ENCODE measurements around the gene KIF1C.

- TF ChIP-seq, protein P1, sequence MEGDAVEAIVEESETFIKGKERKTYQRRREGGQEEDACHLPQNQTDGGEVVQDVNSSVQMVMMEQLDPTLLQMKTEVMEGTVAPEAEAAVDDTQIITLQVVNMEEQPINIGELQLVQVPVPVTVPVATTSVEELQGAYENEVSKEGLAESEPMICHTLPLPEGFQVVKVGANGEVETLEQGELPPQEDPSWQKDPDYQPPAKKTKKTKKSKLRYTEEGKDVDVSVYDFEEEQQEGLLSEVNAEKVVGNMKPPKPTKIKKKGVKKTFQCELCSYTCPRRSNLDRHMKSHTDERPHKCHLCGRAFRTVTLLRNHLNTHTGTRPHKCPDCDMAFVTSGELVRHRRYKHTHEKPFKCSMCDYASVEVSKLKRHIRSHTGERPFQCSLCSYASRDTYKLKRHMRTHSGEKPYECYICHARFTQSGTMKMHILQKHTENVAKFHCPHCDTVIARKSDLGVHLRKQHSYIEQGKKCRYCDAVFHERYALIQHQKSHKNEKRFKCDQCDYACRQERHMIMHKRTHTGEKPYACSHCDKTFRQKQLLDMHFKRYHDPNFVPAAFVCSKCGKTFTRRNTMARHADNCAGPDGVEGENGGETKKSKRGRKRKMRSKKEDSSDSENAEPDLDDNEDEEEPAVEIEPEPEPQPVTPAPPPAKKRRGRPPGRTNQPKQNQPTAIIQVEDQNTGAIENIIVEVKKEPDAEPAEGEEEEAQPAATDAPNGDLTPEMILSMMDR (conservative IDR thresholded peaks at IDR 0.05; ENCODE audit: low read depth, low read length), result no peak
- no peak for TF ChIP-seq EZH2 (IDR thresholded peaks at IDR 0.05; ENCODE audit: borderline replicate concordance, low read depth, low read length, poor library complexity, severe bottlenecking)
Measured at GRCh38 chr17:4966844-4967538, 30.8 kb upstream of the KIF1C start.
